ENCODE data around the gene CDH1.

The CDH1 gene

DNA sequence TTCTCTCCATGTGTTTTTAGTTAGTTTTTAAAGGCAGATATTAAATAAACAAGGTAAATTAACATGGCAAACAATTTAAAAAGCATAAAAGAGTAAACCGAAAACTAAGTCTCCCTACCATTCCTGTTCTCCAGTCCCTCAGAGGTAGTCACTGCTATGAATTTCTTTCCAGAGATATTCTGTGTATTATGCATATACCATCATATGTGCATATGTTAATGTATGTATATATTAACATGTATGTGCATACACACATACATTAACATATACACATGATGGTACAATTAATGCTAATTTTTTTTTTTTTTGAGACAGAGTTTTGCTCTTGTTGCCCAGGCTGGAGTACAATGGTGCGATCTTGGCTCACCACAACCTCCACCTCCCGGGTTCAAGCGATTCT, 138.8 kb downstream of the CDH1 start:
- in situ Hi-C loops (cut with HindIII; ENCODE audit: low pct_ligation_motif_present, low pct_unique_long_range_greater_than_20kb, low sequenced_read_pairs), result no loop called here
- no peak for DNase-seq

DNA sequence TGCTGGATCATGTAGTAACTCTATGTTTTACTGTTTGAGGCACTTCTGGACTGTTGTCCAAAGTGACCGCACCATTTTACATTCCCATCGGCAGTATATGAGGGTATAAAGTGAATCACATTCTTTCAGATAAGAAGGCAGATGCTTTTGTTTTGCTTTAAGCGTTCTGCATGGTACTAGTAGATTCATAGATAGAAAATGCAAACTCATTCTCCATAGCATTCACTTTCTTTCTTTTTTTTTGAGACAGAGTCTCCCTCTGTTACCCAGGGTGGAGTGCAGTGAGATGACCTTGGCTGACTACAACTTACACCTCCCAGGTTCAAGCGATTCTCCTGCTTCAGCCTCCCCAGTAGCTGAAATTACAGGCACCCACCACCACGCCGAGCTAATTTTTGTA, 146.6 kb downstream of the CDH1 start:
- in situ Hi-C loops (cut with HindIII; ENCODE audit: low pct_ligation_motif_present, low pct_unique_long_range_greater_than_20kb, low sequenced_read_pairs), result no loop called here

DNA sequence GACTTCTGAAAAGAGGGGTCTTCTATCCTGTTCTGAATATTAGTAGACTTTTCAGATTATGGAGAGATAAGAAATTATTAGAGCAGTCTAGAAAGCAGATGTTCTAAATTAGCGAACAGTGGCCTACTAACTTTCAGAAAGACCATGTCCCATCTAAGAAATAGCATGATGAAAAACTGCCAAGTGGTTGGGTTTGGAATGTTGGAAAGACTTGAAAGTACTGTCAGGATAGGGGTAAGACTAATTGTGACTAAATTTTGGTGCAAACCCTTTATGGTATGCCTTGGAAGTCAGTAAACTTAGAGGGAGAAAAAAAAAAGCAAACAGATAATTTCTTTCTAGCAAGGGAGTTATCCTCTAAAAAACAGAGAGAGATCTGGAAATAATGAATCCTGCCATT, 147.3 kb downstream of the CDH1 start:
- DNase-seq, result no peak
- in situ Hi-C loops (cut with HindIII; ENCODE audit: low pct_ligation_motif_present, low pct_unique_long_range_greater_than_20kb, low sequenced_read_pairs), result no loop called here

More for the DNA sequence above, 146.6 kb downstream of the CDH1 start:
- no peak for DNase-seq
